Natural killer cell (primary cell): ENCODE results near the gene CEP350. TPM values are rescaled to one million over a fixed set of nuclear protein-coding genes. Genes with fewer than 3 reads are reported as not detected.
"Not testable (repeated sequence)": the region's sequence is repeated elsewhere in the genome, so short reads cannot be mapped to it uniquely, and the experiment has no call there.

ENCODE experiments used
- ATAC-seq, 3 donors: fragments of 150-1000 bp in 2 of 3; fragments of 200-7000 bp in 1 of 3; cut with Tn5 transposase; 1 replicate in 1 of 3; 2 replicates in 2 of 3; pipeline ENCODE4 v1.10.0; 2021; ENCODE audit warnings: mild to moderate bottlenecking in 2 of 3, moderate library complexity in 2 of 3
- DNase-seq, 2 donors: peaks; one replicate each; pipeline versions ENCODE4 v3.0.0 to v3.0.0-alpha.2; 2013 to 2021; ENCODE audit warnings: mixed read lengths in 1 of 2
- H3K27ac ChIP-seq: one replicate; pipeline ENCODE4 v1.5.1; 2013; ENCODE audit warnings: mild to moderate bottlenecking, low read length
- H3K27me3 ChIP-seq: one replicate; pipeline ENCODE4 v1.6.1; 2013; ENCODE audit warnings: low read length; ENCODE audit not compliant: control insufficient read depth, insufficient read depth
- H3K36me3 ChIP-seq: one replicate; pipeline ENCODE4 v1.6.1; 2013; ENCODE audit warnings: low read length; ENCODE audit not compliant: control insufficient read depth, insufficient read depth
- H3K4me1 ChIP-seq: one replicate; pipeline ENCODE4 v1.6.1; 2013; ENCODE audit warnings: low read length; ENCODE audit not compliant: control insufficient read depth, insufficient read depth
- H3K4me3 ChIP-seq: one replicate; pipeline ENCODE4 v1.5.1; 2013; ENCODE audit warnings: low read length
- H3K9me3 ChIP-seq: one replicate; pipeline ENCODE4 v1.6.1; 2013; ENCODE audit warnings: low read length; ENCODE audit not compliant: control insufficient read depth, insufficient read depth
- H3K27ac Mint-ChIP-seq, 2 donors: one replicate each; pipeline ENCODE4 v1.8.0; 2022; ENCODE audit warnings: mild to moderate bottlenecking in 2 of 2, mixed read lengths in 2 of 2, moderate library complexity in 1 of 2
- H3K27me3 Mint-ChIP-seq, 2 donors: one replicate each; pipeline ENCODE4 v1.8.0; 2022; ENCODE audit warnings: low read depth in 2 of 2, mixed read lengths in 2 of 2
- H3K36me3 Mint-ChIP-seq: one replicate; pipeline ENCODE4 v1.8.0; 2022; ENCODE audit warnings: mixed read lengths
- H3K4me1 Mint-ChIP-seq, 2 donors: one replicate each; pipeline ENCODE4 v1.8.0; 2022; ENCODE audit warnings: mixed read lengths in 2 of 2
- H3K4me3 Mint-ChIP-seq: one replicate; pipeline ENCODE4 v1.8.0; 2022; ENCODE audit warnings: mild to moderate bottlenecking, moderate library complexity, mixed read lengths
- H3K9me3 Mint-ChIP-seq, 2 donors: one replicate each; pipeline ENCODE4 v1.8.0; 2022; ENCODE audit warnings: mixed read lengths in 2 of 2
- CTCF ChIP-seq: fragments of 200-600 bp; IDR thresholded peaks from one replicate; pipeline ENCODE4 v1.8.0; 2022; ENCODE audit warnings: antibody characterized with exemption
- WGBS: methylation state at CpG from one replicate; pipeline ENCODE4 v1.1.7; 2013; ENCODE audit warnings: missing lambda C conversion rate; ENCODE audit not compliant: insufficient coverage; 5-methylcytosine and 5-hydroxymethylcytosine counted together
- intact Hi-C: fragments of 100-400 bp; cut with micrococcal nuclease; formaldehyde crosslinking; loops from one replicate; pipeline ENCODE4 v1.14.2; 2022
- total RNA-seq, 4 donors: library from RNA; stranded (reverse); fragments of 120-200 nt in 1 of 4; gene quantifications; one replicate each; pipeline versions ENCODE4 v1.2.3 to v1.2.4, GENCODE V29; 2013 to 2022

The CEP350 gene
- total RNA-seq, 3 donors from 2014 or later (not counting 1 experiment from before 2014, with no cell fraction given) = 66.9 to 83.7 (median 75.3) TPM

GRCh38 chr1:179955287-179955680 lies 674 bp downstream of the CEP350 start:
- Histone ChIP-seq H3K27me3 (no peaks in the 10 kb centered on the region), H3K9me3 (no peaks in the 10 kb centered on the region), H3K4me1 (peaks cover 18% of the 10 kb centered on the region), H3K36me3 (no peaks in the 10 kb centered on the region), H3K4me3 (peak overlapping the region; percentile 69), H3K27ac (peak overlapping the region; percentile 80)
- no peaks in the 10 kb centered on the region for H3K27me3 Mint-ChIP-seq
- ATAC-seq = no peak
- H3K9me3 Mint-ChIP-seq = no peaks in the 10 kb centered on the region
- DNase-seq = no peak
- H3K27ac Mint-ChIP-seq = peak overlapping the region; percentile 95 to 96
- intact Hi-C loops = loop anchor here (10.0 kb wide), 1 partner anchor 200 kb away; the partner anchor contains the start of gene QSOX1
- TF ChIP-seq CTCF = no peak
- no peaks in the 10 kb centered on the region for H3K36me3 Mint-ChIP-seq
- peaks cover 54 to 56% of the 10 kb centered on the region in 2 donors for H3K4me1 Mint-ChIP-seq
- WGBS = 1% methylated on average over 10 of the region's 10 CpGs
- H3K4me3 Mint-ChIP-seq = peak overlapping the region; percentile 93

- peaks cover 57 to 58% of the 10 kb centered on the region in 2 donors for H3K4me1 Mint-ChIP-seq
- DNase-seq = no peak
- no peaks in the 10 kb centered on the region for H3K9me3 Mint-ChIP-seq
- no peaks in the 10 kb centered on the region for H3K36me3 Mint-ChIP-seq
- Histone ChIP-seq H3K4me3 (peak overlapping the region; percentile 69), H3K27ac (no peak overlapping the region), H3K9me3 (no peaks in the 10 kb centered on the region), H3K36me3 (no peaks in the 10 kb centered on the region), H3K4me1 (peaks cover 18% of the 10 kb centered on the region), H3K27me3 (no peaks in the 10 kb centered on the region)
- peak overlapping the region; percentile 95 to 96 for H3K27ac Mint-ChIP-seq
- intact Hi-C loops = loop anchor here (10.0 kb wide), 1 partner anchor 199 kb away; the partner anchor contains the start of gene QSOX1
- no peak for TF ChIP-seq CTCF
- WGBS = 0% methylated on average over 3 of the region's 3 CpGs
- no peak for ATAC-seq
- H3K27me3 Mint-ChIP-seq = no peaks in the 10 kb centered on the region
- peak overlapping the region; percentile 93 for H3K4me3 Mint-ChIP-seq
Observed at GRCh38 chr1:179955731-179956130, 1.1 kb downstream of the CEP350 start.

- no peaks in the 10 kb centered on the region for H3K27me3 ChIP-seq
- no peak overlapping the region for H3K4me3 ChIP-seq
- peaks cover 8% of the 10 kb centered on the region for H3K4me1 ChIP-seq
- Mint-ChIP-seq H3K9me3 (no peaks in the 10 kb centered on the region), H3K4me1 (peaks cover 56 to 59% of the 10 kb centered on the region in 2 donors), H3K27ac (no peak overlapping the region), H3K36me3 (no peaks in the 10 kb centered on the region), H3K27me3 (no peaks in the 10 kb centered on the region), H3K4me3 (no peak overlapping the region)
- intact Hi-C loops = loop anchor here (10.0 kb wide), 1 partner anchor 196 kb away; the partner anchor contains the start of gene QSOX1
- ATAC-seq (no peak), DNase-seq (no peak)
- no peaks in the 10 kb centered on the region for H3K36me3 ChIP-seq
- no peaks in the 10 kb centered on the region for H3K9me3 ChIP-seq
- TF ChIP-seq CTCF = no peak
- WGBS = 88% methylated on average over 2 of the region's 3 CpGs
- no peak overlapping the region for H3K27ac ChIP-seq
Observed at GRCh38 chr1:179958359-179958758, 3.7 kb downstream of the CEP350 start.

GRCh38 chr1:179962168-179962567 lies 7.6 kb downstream of the CEP350 start:
- WGBS = 98% methylated on average over 8 of the region's 8 CpGs
- H3K4me3 Mint-ChIP-seq, H3K9me3 Mint-ChIP-seq, H3K36me3 Mint-ChIP-seq, ATAC-seq, H3K27me3 Mint-ChIP-seq, H3K27ac ChIP-seq, H3K27me3 ChIP-seq, intact Hi-C loops, H3K9me3 ChIP-seq, H3K4me1 ChIP-seq, H3K36me3 ChIP-seq, H3K4me3 ChIP-seq, DNase-seq: not testable (repeated sequence)
- H3K4me1 Mint-ChIP-seq = peaks cover 48 to 53% of the 10 kb centered on the region in 2 donors
- H3K27ac Mint-ChIP-seq = peak overlapping the region in 1 of 2 donors; percentile 4
